ENCODE results near the gene DCUN1D3. TPM values are rescaled to one million over a fixed set of nuclear protein-coding genes. Genes with fewer than 3 reads are reported as not detected.

Gene DCUN1D3
- polyA plus RNA-seq, 1 donor (not counting 4 experiments of a cell fraction or from before 2014, with no cell fraction given) = 9.4 TPM

DNA sequence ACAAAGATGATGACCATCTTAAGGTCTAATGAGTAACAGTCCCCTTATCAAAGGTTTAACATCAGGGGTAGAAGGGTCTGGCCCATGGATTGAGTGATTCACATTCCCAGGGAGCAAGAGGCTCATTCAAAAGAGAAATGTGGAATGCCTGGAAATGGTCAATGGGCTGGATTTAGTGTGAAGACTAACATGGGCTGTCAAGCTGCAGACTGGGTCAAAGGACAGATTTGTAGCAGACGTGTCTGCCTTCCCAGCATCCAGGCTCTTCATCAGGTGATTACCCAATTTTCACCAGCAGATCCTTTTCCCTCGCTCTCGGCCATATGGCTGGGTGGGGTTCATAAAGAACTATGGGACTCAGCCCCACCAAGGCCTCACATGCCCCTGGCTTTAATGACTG is 26.8 kb downstream of the DCUN1D3 start:
- Histone ChIP-seq H3K9ac (ENCODE audit: control insufficient read depth, extremely low read depth, insufficient read depth, low read length) (no peak overlapping the region), H3K4me2 (ENCODE audit: control insufficient read depth, extremely low read depth, insufficient read depth, low read depth, low read length) (no peak overlapping the region), H4K20me1 (ENCODE audit: control insufficient read depth, extremely low read depth, insufficient read depth, low read length) (no peaks in the 10 kb centered on the region), H3K4me1 (ENCODE audit: control insufficient read depth, extremely low read depth, insufficient read depth, low read length) (peaks cover 48% of the 10 kb centered on the region), H3K9me1 (ENCODE audit: control insufficient read depth, extremely low read depth, insufficient read depth, low read length) (no peaks in the 10 kb centered on the region), H3K36me3 (ENCODE audit: control insufficient read depth in 2 of 2, extremely low read depth in 1 of 2, insufficient read depth in 2 of 2, low read length in 2 of 2) (peaks cover 0 to 2% of the 10 kb centered on the region in 2 experiments), H3K27ac (ENCODE audit: control insufficient read depth, insufficient read depth, low read length) (no peak overlapping the region), H2AFZ (ENCODE audit: control insufficient read depth, low read length) (no peak overlapping the region), H3K79me2 (ENCODE audit: control insufficient read depth, insufficient read depth, low read length) (peaks cover 81% of the 10 kb centered on the region), H3K27me3 (ENCODE audit: control insufficient read depth, extremely low read depth, insufficient read depth, low read length) (no peaks in the 10 kb centered on the region), H3K9me3 (ENCODE audit: control insufficient read depth, low read depth, low read length) (no peaks in the 10 kb centered on the region), H3K4me3 (ENCODE audit: control insufficient read depth in 2 of 3, extremely low read depth in 1 of 3, insufficient read depth in 2 of 3, low read depth in 1 of 3, low read length in 3 of 3) (no peak overlapping the region)
- FAIRE-seq (no peak), DNase-seq (ENCODE audit: low read depth, low spot score) (no peak)
- dilution Hi-C loops (cut with MboI; ENCODE audit: extremely low pct_ligation_motif_present, low sequenced_read_pairs) = no loop called here
- TF ChIP-seq, protein P1, sequence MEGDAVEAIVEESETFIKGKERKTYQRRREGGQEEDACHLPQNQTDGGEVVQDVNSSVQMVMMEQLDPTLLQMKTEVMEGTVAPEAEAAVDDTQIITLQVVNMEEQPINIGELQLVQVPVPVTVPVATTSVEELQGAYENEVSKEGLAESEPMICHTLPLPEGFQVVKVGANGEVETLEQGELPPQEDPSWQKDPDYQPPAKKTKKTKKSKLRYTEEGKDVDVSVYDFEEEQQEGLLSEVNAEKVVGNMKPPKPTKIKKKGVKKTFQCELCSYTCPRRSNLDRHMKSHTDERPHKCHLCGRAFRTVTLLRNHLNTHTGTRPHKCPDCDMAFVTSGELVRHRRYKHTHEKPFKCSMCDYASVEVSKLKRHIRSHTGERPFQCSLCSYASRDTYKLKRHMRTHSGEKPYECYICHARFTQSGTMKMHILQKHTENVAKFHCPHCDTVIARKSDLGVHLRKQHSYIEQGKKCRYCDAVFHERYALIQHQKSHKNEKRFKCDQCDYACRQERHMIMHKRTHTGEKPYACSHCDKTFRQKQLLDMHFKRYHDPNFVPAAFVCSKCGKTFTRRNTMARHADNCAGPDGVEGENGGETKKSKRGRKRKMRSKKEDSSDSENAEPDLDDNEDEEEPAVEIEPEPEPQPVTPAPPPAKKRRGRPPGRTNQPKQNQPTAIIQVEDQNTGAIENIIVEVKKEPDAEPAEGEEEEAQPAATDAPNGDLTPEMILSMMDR (optimal IDR thresholded peaks at IDR 0.05 in 1 of 3, IDR thresholded peaks at IDR 0.05 in 1 of 3, conservative IDR thresholded peaks at IDR 0.05 in 1 of 3; ENCODE audit: extremely low read depth in 1 of 3, insufficient read depth in 2 of 3, low read length in 3 of 3) = no peak
- no peak for TF ChIP-seq EZH2 (IDR thresholded peaks at IDR 0.05; ENCODE audit: low read length)

- Histone ChIP-seq H2AFZ (ENCODE audit: control insufficient read depth, low read length) (no peak overlapping the region), H3K4me1 (ENCODE audit: control insufficient read depth, extremely low read depth, insufficient read depth, low read length) (peaks cover 58% of the 10 kb centered on the region), H3K36me3 (ENCODE audit: control insufficient read depth in 2 of 2, extremely low read depth in 1 of 2, insufficient read depth in 2 of 2, low read length in 2 of 2) (peaks cover 0 to 2% of the 10 kb centered on the region in 2 experiments), H3K9me3 (ENCODE audit: control insufficient read depth, low read depth, low read length) (no peaks in the 10 kb centered on the region), H3K4me3 (ENCODE audit: control insufficient read depth in 2 of 3, extremely low read depth in 1 of 3, insufficient read depth in 2 of 3, low read depth in 1 of 3, low read length in 3 of 3) (no peak overlapping the region), H3K4me2 (ENCODE audit: control insufficient read depth, extremely low read depth, insufficient read depth, low read depth, low read length) (no peak overlapping the region), H3K79me2 (ENCODE audit: control insufficient read depth, insufficient read depth, low read length) (peaks cover 81% of the 10 kb centered on the region), H3K9ac (ENCODE audit: control insufficient read depth, extremely low read depth, insufficient read depth, low read length) (no peak overlapping the region), H3K27me3 (ENCODE audit: control insufficient read depth, extremely low read depth, insufficient read depth, low read length) (no peaks in the 10 kb centered on the region), H3K9me1 (ENCODE audit: control insufficient read depth, extremely low read depth, insufficient read depth, low read length) (peaks cover 4% of the 10 kb centered on the region), H3K27ac (ENCODE audit: control insufficient read depth, insufficient read depth, low read length) (no peak overlapping the region), H4K20me1 (ENCODE audit: control insufficient read depth, extremely low read depth, insufficient read depth, low read length) (no peaks in the 10 kb centered on the region)
- no peak for FAIRE-seq
- TF ChIP-seq, protein P1 (optimal IDR thresholded peaks at IDR 0.05 in 1 of 3, IDR thresholded peaks at IDR 0.05 in 1 of 3, conservative IDR thresholded peaks at IDR 0.05 in 1 of 3; ENCODE audit: extremely low read depth in 1 of 3, insufficient read depth in 2 of 3, low read length in 3 of 3) = no peak
- no peak for TF ChIP-seq EZH2 (IDR thresholded peaks at IDR 0.05; ENCODE audit: low read length)
- DNase-seq (ENCODE audit: low read depth, low spot score) = no peak
- dilution Hi-C loops (cut with MboI; ENCODE audit: extremely low pct_ligation_motif_present, low sequenced_read_pairs) = no loop called here
Observed at GRCh38 chr16:20871941-20872815, 28.0 kb downstream of the DCUN1D3 start.

Measured in keratinocyte (primary cell).